Measurements from ENCODE around the gene CUEDC2.

Gene CUEDC2, protein sequence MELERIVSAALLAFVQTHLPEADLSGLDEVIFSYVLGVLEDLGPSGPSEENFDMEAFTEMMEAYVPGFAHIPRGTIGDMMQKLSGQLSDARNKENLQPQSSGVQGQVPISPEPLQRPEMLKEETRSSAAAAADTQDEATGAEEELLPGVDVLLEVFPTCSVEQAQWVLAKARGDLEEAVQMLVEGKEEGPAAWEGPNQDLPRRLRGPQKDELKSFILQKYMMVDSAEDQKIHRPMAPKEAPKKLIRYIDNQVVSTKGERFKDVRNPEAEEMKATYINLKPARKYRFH

DNA sequence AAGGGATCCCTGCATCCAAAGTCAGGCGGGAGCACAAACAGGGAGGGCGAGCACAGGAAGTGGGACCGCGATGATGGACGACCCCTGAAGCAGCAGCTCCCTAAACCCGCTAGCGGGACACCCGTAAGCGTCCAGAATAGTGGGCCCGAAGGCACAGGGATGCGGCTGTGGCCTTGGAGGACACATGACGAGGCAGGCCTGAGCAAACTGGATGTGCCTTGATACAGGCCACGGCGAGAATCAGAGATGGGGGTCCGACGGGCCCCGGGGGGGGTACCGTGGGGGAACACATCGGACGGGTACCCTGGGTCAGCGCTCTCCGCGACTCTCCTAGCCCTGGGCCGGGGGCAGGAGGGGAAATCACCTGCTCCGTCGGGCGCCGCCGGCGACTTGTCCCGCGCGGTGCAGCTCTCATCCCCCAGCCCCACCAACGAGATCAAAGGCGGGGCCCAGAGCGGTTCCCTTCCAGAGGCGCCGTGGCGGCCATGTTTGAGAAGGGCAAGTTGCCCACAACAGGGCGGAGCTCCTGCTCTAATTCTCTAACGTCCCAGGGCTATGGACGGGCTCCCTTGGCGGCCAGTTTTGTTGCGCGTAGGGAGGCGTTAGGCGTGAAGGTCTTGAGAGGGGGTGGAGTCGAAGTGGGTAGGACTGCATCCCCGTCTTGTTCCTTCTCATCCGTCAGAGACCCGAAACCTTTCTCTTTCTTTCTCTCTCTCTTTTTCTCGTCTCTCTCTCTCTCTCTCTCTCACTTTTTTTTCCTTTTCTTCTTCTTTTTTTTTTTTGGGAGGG lies at the start of gene CUEDC2:
CUEDC2 (minus strand) TSS at position 413 of the 789 bp plus-strand sequence. CDS start 7,386 bp downstream, outside the sequence.
- peak within 1 kb of the TSS; percentile 39; the same call in 1 of the 2 replicates for H2AFZ ChIP-seq (ENCODE audit: low read depth, low read length)
- H3K27me3 ChIP-seq (ENCODE audit: low read depth, low read length) = no peaks in the 10 kb centered on the region
- peak within 1 kb of the TSS; percentile 74 for H3K27ac ChIP-seq (ENCODE audit: low read length)
- H3K36me3 ChIP-seq (replicated peaks; ENCODE audit: low read depth, low read length) = no peaks in the 10 kb centered on the region
- H3K4me3 ChIP-seq (ENCODE audit: low read length) = peak within 1 kb of the TSS; percentile 100
- peaks cover 30% of the 10 kb centered on the region for H3K4me1 ChIP-seq (ENCODE audit: low read length)
- H3K9me3 ChIP-seq (ENCODE audit: insufficient read depth, low read length) = no peaks in the 10 kb centered on the region
- H3K9ac ChIP-seq (ENCODE audit: low read length) = peak within 1 kb of the TSS; percentile 99
- H4K20me1 ChIP-seq (ENCODE audit: insufficient read depth, low read length) = no peaks in the 10 kb centered on the region
- H3K79me2 ChIP-seq (ENCODE audit: low read length) = peaks cover 15% of the 10 kb centered on the region
- no peak for TF ChIP-seq EZH2phosphoT487 (IDR thresholded peaks at IDR 0.05; ENCODE audit: low read depth)
- TF ChIP-seq, protein P1, sequence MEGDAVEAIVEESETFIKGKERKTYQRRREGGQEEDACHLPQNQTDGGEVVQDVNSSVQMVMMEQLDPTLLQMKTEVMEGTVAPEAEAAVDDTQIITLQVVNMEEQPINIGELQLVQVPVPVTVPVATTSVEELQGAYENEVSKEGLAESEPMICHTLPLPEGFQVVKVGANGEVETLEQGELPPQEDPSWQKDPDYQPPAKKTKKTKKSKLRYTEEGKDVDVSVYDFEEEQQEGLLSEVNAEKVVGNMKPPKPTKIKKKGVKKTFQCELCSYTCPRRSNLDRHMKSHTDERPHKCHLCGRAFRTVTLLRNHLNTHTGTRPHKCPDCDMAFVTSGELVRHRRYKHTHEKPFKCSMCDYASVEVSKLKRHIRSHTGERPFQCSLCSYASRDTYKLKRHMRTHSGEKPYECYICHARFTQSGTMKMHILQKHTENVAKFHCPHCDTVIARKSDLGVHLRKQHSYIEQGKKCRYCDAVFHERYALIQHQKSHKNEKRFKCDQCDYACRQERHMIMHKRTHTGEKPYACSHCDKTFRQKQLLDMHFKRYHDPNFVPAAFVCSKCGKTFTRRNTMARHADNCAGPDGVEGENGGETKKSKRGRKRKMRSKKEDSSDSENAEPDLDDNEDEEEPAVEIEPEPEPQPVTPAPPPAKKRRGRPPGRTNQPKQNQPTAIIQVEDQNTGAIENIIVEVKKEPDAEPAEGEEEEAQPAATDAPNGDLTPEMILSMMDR (IDR thresholded peaks at IDR 0.05; ENCODE audit: low read depth, low read length) = no peak
- H3K4me2 ChIP-seq (ENCODE audit: low read length) = peak within 1 kb of the TSS; percentile 96

- no peak overlapping the region for H3K27ac ChIP-seq (ENCODE audit: low read length)
- H3K36me3 ChIP-seq (replicated peaks; ENCODE audit: low read depth, low read length) = peaks cover 3% of the 10 kb centered on the region
- H3K4me1 ChIP-seq (ENCODE audit: low read length) = no peaks in the 10 kb centered on the region
- H3K79me2 ChIP-seq (ENCODE audit: low read length) = no peaks in the 10 kb centered on the region
- no peak overlapping the region for H3K9ac ChIP-seq (ENCODE audit: low read length)
- TF ChIP-seq EZH2phosphoT487 (IDR thresholded peaks at IDR 0.05; ENCODE audit: low read depth) = no peak
- TF ChIP-seq, protein P1 (IDR thresholded peaks at IDR 0.05; ENCODE audit: low read depth, low read length) = no peak
- H3K4me3 ChIP-seq (ENCODE audit: low read length) = no peak overlapping the region
- no peak overlapping the region for H2AFZ ChIP-seq (ENCODE audit: low read depth, low read length)
- H3K9me3 ChIP-seq (ENCODE audit: insufficient read depth, low read length) = no peaks in the 10 kb centered on the region
- H3K27me3 ChIP-seq (ENCODE audit: low read depth, low read length) = no peaks in the 10 kb centered on the region
- H4K20me1 ChIP-seq (ENCODE audit: insufficient read depth, low read length) = no peaks in the 10 kb centered on the region
- H3K4me2 ChIP-seq (ENCODE audit: low read length) = no peak overlapping the region
Measured at GRCh38 chr10:102480396-102480795, 48.0 kb upstream of the CUEDC2 start.

DNA sequence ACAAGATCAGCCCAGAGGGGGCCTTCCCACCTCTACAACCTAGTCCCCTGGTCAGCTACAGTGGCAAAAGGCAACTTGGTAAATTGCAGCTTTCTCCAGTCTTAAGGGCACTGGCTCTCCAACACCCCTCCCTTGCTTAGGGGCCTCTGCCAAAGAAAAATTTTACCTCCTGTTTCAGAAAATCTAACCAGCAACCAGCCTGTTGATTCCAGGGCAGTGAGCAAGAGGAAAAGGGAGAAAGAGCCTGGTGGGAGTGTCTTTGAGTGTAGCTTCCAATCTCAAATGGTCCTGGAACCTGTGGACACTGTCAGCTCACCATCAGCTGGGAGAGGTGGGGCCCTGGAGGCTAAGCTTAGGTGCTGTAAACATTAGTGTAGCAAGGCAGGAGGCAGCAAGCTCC lies 47.3 kb upstream of the CUEDC2 start:
- Histone ChIP-seq H3K9me3 (ENCODE audit: insufficient read depth, low read length) (no peaks in the 10 kb centered on the region), H3K4me1 (ENCODE audit: low read length) (no peaks in the 10 kb centered on the region), H3K27ac (ENCODE audit: low read length) (no peak overlapping the region), H3K27me3 (ENCODE audit: low read depth, low read length) (no peaks in the 10 kb centered on the region), H3K4me2 (ENCODE audit: low read length) (no peak overlapping the region), H4K20me1 (ENCODE audit: insufficient read depth, low read length) (no peaks in the 10 kb centered on the region), H3K36me3 (replicated peaks; ENCODE audit: low read depth, low read length) (peaks cover 3% of the 10 kb centered on the region), H2AFZ (ENCODE audit: low read depth, low read length) (no peak overlapping the region), H3K79me2 (ENCODE audit: low read length) (no peaks in the 10 kb centered on the region), H3K9ac (ENCODE audit: low read length) (no peak overlapping the region), H3K4me3 (ENCODE audit: low read length) (no peak overlapping the region)
- TF ChIP-seq EZH2phosphoT487 (IDR thresholded peaks at IDR 0.05; ENCODE audit: low read depth) = no peak
- TF ChIP-seq, protein P1 (IDR thresholded peaks at IDR 0.05; ENCODE audit: low read depth, low read length) = no peak

DNA sequence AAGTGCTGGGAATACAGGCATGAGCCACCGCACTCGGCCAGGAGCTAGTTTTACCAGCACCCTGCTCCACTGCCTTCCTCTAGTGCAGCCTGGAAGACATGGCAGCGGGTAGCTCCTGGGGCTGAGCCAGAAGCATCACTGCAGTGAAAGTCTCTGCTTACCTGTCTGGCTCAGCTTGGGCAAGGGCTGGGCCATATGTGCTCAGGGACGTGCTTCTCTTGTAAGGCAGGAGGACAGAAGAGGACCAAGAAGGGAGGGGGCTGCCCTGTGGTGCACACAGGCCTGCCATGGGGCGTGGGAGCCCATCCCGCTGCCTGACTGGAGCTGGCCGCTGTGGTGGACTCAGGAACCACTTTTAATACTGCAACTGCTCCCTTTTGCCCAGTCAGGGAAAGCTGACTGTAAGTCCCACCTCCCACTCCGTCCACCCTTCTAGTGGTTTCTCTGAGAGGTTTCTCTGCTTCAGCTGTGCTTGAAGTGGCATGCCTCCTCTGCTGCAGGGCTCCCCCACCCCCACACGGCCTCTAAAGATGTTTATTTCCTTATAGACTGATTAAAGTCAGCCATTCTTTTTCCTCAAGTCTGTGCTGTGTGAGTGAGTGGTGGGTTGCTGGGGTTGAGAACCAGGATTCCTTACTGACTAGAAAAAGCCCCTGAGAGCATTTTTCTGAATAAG lies 44.2 kb upstream of the CUEDC2 start:
- no peak overlapping the region for H3K9ac ChIP-seq (ENCODE audit: low read length)
- no peaks in the 10 kb centered on the region for H3K9me3 ChIP-seq (ENCODE audit: insufficient read depth, low read length)
- no peak overlapping the region for H3K4me2 ChIP-seq (ENCODE audit: low read length)
- H3K4me3 ChIP-seq (ENCODE audit: low read length) = no peak overlapping the region
- no peak for TF ChIP-seq EZH2phosphoT487 (IDR thresholded peaks at IDR 0.05; ENCODE audit: low read depth)
- TF ChIP-seq, protein P1 (IDR thresholded peaks at IDR 0.05; ENCODE audit: low read depth, low read length) = no peak
- H3K79me2 ChIP-seq (ENCODE audit: low read length) = no peaks in the 10 kb centered on the region
- no peaks in the 10 kb centered on the region for H3K4me1 ChIP-seq (ENCODE audit: low read length)
- no peak overlapping the region for H3K27ac ChIP-seq (ENCODE audit: low read length)
- no peaks in the 10 kb centered on the region for H4K20me1 ChIP-seq (ENCODE audit: insufficient read depth, low read length)
- H3K36me3 ChIP-seq (replicated peaks; ENCODE audit: low read depth, low read length) = no peaks in the 10 kb centered on the region
- no peak overlapping the region for H2AFZ ChIP-seq (ENCODE audit: low read depth, low read length)
- H3K27me3 ChIP-seq (ENCODE audit: low read depth, low read length) = no peaks in the 10 kb centered on the region

Measured in OCI-LY3 (cell line).